NCI-H345 treated with DMSO at 0.1 percent for 48 hours (cell line): ENCODE data around the gene MCCD1.
"Not testable (repeated sequence)": the region's sequence is repeated elsewhere in the genome, so short reads cannot be mapped to it uniquely, and the experiment has no call there.

Experiments used
- DNase-seq: peaks from one replicate; lab custom pipeline; 2025; ENCODE audit not compliant: unreplicated experiment; lab: John Stamatoyannopoulos, UW

MCCD1 gene, protein sequence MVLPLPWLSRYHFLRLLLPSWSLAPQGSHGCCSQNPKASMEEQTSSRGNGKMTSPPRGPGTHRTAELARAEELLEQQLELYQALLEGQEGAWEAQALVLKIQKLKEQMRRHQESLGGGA

DNA sequence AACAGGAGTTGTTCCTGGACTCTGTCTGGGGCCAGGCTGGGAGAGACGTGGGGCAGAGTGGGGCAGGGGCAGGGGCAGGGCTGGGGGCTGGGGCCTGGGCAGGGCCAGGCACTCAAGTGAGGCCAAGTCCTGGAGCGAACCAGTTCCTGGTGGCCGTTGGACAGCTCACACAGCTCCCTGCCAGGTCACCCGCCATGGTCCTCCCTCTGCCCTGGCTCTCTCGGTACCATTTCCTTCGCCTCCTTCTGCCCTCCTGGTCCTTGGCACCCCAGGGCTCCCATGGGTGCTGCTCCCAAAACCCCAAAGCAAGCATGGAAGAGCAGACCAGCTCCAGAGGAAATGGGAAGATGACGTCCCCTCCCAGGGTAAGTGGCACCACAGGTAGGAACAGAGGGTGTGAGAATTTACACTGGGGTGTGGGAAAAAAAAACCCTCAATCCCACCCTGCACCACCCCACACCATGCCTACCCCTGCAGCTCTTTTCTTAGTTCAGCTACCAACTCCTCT is at the start of gene MCCD1:
Gene MCCD1 (plus strand): TSS at position 142 of the 508 bp plus-strand sequence. CDS start 53 bp downstream, at position 195.
- no peak for DNase-seq

DNA sequence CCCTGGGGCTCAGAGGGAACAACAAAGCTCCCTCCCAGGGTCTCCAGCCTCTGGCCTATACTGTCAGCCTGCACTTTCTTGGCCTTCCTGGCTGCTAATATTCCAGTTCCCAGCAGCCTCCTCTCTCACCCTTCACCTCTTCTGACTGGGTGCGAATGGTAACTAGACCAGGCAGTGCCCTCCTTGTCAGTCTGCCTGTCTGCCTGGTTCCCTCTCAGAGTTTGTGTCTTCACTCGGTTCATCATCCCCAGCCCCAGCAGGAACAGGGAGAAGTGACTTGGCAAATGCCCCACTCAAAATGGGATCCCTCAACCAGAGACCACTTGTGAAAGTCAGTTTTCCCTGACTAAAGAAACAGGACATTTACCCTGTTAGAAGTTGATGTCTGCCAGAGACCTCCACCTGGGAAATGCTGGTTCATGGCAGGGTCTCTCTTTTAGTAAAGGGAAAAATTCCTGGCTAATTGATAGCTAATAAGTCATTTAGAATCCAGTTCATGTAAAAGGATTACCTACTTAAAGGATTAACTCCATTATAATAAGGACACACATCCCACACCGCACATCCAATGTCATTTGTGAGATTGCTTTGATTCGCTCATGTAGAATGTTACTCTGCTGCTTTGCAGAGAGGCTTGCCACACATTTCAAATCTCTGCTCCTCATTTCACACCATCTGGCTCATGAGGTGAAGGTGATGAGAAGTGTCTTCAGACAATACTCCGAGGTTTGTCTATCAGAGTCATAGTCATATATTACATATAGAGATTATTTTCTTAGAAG is 49.4 kb upstream of the MCCD1 start:
- no peak for DNase-seq

DNA sequence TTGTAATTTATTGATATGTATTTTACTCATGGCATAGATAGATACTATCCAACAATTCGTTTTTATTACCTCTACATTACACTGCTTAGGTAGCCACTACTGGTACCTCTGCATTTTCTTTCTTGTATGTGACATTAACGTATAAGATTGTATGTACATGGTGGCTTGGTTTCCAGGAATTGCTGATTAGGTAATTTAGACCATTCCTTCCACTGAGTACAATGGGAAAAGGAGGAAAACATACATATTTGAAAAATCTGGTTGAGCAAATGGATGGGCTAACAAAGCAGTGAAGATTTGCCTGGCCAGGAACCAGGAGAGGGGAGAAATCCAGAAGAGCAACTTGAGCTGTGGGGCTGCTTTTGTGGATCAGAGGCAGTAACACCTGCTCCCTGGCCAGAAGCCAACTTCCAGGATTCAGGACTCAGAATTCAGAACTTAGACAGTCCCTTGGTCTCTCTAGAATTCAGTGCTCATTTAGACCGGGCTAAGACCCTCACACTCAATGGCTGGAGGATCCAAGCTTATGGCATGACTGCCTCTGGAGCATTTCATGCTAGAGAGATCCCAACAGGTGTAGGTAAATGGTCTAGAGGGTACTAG is 48.7 kb upstream of the MCCD1 start:
- DNase-seq = no peak

DNA sequence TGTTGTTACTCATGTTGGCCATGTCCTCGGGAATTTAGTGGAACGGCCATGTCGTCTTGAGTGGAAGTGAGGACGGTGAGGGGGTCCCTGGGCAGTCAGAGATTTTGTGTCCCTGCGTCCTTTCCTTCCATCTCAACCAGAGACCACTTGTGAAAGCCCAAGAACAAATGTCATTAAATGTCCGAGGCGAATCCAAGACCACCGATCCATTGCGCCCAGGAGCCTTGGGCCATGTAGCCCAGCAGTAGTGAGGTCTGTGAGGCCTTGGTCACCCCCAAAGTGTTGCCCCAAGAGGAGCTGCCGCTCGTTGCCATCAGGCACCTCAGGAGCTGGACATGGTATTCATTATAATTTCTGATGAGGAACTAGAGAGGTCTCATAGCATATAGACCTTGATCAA is 48.2 kb upstream of the MCCD1 start:
- no peak for DNase-seq

DNA sequence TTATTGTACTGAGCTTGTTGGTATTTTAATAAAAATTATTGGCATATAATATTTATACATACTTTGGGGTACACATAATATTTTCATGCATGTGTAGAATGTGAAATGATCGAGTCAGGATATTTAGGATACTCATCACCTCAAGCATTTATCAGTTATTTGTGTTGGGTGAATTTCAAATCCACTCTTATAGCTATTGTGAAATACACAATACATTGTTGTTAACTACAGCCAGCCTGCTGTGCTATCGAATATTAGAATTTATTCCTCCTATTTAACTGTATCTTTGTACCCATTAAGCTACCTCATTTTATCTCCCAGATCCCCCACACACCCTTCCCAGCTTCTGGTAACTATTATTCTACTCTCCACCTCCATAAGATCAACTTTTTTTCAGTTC is 45.4 kb upstream of the MCCD1 start:
- no peak for DNase-seq

DNA sequence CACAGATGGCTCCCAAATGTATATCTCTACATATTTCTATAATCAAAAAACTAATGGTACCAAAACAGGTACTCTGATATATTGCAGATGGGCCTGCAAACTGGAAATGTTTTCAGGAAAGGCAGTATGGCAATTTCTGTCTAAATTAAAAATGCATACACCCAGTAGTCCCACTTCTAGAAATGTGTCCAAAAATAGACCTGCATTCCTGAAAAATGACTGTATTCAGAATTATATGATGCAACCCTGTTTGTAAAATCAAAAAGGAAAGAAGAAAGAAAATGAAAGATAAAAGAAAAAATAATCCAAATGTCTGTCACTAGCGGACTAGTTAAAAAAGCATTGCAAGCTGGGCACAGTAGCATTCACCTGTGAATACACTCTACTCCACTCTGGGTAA is 43.7 kb upstream of the MCCD1 start:
- DNase-seq = no peak

DNA sequence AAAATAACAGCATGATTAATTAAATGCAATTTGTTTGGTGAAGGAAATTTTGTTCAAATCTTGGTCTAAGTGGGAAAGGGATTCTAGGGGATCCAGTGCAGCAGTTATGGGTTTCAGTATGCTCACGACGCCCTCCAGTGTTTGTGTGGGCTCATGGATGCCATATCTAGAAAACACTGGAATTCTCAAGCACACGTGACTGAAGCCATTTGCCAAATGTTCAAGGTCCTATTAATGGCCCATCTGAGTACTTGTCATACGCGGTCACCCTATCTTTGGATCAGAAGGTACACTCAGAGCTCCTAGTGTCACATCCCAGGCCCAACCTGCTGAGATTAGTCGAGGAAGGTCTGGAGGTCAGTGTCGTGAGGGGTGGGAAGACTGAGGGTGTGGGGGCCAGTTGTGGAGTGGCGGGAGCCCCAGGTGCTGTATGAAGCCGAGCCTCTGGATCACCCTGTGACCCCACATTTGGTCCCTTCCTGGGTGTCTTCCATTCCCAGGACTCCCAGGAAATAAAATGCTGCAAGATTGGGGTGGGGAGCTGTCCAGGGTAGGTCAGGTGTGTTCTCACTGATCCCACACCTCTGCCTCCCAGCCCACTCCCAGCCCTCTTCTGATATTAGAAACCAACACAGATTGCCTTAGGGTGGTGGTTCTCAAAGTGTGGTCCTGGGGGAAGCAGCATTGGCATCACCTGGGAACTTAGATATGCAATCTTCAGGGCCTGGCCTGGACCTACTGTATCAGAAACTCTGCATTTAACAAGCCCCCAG is 42.5 kb upstream of the MCCD1 start:
- not testable (repeated sequence) for DNase-seq

DNA sequence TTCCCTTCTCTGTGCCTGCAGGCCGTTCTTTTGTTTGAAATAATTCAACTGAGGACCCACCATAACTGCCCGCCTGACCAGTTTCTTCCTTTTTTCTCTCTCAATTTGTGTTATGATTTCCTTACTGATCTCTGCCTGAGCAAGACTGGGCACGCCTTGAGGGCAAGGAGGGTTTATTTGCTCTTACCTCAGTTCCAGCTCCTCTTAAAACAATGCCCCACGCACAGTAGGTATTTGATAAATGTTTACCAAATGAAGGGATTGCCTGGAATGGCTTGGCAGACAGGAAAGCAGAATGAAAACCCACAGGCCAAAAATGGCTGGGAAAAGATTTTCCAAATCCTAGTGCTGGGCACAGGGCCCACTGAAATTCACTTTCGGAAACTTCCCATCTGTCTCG is 41.1 kb upstream of the MCCD1 start:
- DNase-seq = not testable (repeated sequence)

DNA sequence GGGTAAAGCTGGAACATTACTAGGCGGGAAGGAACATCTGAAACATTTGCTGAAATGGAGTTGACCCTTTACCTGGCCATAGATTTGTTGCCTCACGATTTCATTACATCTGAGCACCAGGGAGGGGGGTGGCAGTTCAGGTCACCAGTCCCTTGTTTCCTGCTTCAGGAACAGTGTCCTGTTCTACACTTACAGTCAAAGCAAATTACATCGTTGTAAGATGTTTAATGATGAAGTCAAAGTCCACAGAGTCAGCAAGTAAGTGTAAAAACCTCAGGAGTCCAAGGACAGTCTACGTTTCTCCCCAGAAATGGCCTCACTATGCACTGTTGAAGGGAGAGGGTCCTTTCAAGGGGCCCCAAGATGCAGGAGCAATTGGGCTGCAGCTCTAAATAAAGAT is 39.7 kb upstream of the MCCD1 start:
- DNase-seq = no peak

DNA sequence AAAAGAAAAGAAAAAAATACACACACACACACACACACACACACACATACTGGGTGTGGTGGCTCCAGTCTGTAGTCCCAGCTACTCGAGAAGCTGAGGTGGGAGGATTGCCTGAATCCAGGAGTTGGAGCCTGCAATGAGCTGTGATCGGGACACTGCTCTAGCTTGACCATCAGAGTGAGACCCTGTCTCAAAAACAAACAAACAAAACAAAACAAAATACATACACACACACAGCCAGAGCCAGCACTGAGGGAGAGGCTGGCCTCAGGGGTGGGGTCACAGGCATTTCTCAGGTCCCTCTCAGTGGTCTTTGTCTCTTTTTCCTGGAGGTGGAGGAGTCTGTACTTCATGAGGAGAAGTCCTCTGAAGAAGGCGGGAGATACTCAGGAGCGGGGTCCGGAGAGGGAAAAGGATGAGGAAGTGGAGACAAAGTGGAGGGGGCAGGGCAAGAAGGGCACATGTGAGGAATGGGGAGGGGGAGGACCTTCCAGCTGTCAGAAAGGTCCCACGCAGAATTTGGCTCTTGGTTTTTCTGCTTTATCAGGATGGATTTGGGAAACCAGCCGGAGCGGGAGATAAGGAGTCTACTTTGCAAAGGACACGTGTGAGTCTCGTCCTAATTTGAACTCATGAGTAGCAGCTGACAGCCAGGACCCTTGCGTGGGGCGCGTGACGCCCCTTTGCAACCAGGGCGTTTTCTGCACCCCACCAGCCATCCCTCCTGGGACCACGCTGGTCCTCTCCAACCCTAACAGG is 38.5 kb upstream of the MCCD1 start:
- DNase-seq = no peak

DNA sequence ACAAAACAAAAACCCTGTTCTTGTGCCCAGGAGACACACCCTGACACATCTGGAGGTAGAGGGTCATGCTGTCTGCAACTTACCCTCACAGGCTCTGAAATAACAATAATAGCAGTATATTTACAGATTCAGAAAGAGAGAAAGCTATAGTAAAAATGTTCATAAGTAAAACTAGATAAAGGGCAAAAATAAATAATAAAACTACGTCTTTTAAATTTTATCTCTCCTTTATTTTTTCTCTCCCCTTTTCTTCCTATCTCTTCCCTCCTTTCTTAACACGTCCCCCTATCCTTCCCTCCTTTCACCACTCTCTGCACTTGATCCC is 35.2 kb upstream of the MCCD1 start:
- DNase-seq = not testable (repeated sequence)

DNA sequence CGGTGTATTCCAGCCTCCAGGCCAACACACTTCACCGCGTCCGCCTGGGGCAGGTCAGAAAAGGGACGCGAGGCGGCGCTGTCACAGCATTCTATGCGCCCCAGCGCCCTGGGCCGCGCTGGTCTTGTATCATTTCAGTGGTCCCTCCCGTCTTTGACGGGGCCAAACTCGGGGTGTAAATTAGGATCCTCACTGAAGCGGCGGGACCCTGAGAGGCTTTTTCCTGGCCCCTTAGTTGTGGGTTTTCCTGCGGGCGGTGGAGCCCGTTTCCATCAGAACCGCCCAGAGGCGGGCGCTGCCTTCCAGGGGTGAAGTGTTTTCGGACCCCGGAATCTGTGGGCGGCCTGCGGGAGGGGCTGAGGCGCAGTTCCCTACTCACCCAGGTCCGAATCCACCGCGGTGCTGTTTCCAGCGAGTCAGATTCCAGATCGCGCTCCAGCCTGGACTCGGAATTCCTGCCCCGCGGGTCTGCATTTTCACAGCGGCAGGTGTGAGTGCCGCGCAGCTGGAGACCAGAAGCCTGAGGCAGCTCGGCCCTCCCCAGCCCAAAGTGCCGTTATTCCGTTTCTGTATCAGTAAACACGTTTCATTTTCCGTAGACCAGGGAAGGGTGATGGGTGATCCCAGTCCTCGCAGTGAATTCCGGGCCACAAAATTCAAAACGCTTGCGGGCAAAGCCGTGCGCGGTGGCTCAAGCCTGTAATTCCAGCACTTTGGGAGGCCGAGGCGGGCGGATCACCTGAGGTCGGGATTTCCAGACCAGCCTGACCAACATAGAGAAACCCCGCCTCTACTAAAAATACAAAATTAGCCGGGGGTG is 34.7 kb upstream of the MCCD1 start:
- DNase-seq = no peak

DNA sequence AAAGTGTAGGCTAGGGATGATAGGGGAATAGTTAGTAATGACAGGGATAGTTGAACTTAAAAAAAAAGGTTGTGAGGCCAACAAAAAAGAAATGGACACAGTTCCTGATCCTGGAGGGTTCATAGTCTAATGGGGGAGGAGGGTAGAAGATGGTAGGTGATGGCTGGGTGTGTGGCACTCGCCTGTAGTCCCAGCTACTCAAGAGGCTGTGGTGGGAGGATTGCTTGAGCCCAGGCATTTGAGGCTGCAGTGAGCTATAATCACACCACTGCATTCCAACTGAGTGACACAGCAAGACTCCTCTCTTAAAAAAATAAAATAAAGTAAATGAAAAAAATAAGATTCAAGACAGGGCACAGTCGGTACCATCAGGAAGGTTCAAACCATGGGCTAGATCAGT is 33.2 kb upstream of the MCCD1 start:
- no peak for DNase-seq

DNA sequence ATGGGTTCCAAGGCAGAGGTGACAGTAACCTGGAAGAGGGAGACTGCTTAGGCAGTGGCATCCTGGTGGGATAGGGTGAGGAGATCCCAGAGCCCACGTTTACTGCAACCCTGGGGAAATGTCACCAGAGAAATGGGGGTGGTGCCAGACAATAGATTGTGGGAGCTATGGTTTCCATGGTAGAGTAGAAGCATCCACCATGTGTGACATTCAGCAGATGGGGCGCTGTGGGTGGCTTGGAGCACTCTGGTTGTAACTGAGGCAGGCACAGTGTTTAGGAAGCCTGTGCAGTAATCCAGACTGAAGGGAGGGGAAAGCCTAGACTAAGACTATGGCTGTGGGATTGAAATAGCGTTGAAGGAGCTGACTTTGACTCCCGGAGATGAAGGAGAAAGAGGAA is 31.9 kb upstream of the MCCD1 start:
- DNase-seq = not testable (repeated sequence)

DNA sequence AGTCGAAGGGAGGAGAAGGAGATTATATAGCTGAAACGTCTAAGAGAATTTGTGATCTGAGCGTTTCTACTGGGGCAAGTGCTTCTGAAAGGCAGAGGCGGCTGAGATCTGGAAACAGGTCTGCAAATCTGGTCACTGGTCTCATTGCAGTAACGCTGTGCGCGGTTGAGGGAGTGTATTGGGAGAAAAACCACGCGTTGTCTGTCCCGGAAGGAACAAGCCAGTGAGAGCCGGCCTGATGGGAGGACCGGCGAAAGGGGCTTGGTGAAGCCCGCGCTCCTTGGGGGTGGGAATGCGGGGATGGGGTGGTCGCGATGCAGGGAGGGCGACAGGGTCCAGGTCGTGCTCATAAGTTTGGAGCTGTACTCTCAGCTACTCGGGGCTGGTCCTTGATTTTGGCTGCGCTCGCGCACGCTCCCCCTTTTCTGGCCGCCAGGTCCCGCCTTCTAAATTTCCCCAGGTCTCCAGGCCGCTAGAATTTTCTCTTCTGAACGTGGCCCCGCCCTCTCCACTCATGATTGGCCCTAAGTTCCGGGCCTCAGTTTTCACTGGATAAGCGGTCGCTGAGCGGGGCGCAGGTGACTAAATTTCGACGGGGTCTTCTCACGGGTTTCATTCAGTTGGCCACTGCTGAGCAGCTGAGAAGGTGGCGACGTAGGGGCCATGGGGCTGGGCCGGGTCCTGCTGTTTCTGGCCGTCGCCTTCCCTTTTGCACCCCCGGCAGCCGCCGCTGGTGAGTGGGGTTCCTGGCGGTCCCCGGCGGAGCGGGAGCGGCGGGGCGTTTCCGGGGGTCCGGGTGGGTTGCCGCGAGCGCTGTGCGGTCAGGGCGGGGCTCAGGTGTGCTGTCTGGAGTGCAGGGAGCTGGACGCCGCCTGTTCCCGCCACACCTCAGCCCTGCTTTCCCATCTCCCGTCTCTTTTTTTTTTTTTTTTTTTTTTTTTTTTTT is 31.0 kb upstream of the MCCD1 start, which contains the start of gene MICB:
Gene MICB (plus strand): TSS at position 615 of the 946 bp plus-strand sequence. CDS start 49 bp downstream, at position 664.
- DNase-seq = no peak

DNA sequence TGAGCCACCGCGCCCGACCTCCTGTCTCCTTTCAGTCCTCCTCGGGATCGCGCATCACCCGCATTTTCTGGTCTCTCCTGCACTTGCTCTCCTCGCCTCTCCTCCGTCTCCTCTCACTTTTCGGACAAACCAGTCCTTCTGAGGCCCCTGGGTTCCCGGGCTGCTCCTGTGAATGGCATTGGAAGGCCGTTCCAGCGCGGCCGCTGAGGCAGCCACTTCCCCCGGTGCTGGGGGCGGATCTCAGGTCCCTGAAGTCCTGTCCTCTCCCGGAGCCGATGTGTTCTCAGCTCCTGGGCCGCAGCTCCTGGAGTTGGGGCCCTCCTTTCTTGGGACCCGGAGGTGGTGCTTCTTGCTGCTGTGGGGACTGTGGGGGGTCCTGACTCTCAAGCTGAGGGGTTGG is 30.0 kb upstream of the MCCD1 start:
- DNase-seq = no peak

DNA sequence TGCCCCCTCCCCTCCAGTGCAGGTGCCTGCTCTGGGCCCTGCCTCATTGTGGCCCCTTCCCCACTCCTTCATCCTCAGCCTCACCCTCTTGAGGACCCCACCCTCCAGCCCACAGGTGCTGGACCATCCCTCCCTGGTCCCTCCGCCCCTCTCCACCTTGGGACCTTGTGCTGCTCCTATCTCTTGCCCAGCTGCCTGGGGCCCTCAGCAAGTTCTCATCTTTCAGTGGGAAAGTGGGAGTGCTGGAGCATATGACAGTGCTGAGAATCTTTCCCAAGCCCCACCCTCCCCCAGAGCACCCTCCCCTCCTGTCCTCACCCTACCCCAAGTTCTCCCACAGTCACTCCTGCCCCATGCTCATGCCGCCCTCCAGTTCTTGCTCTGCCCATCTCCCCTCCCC is 29.1 kb upstream of the MCCD1 start:
- not testable (repeated sequence) for DNase-seq

DNA sequence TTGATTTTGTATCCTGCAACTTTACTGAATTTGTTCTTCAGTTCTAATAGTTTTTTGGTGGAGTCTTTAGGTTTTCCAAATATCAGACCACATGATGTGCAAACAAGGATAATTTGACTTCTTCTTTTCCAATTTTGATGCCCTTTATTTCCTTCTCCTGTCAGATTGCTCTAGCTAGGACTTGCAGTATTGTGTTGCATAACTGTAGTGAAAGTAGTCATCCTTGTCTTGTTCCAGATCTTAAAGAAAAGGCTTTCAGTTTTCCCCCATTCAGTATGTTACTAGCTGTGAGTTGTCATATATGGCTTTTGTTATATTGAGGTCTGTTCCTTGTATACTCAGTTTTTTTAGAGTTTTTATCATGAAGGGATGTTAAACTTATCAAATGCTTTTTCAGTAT is 26.2 kb upstream of the MCCD1 start:
- DNase-seq = no peak

DNA sequence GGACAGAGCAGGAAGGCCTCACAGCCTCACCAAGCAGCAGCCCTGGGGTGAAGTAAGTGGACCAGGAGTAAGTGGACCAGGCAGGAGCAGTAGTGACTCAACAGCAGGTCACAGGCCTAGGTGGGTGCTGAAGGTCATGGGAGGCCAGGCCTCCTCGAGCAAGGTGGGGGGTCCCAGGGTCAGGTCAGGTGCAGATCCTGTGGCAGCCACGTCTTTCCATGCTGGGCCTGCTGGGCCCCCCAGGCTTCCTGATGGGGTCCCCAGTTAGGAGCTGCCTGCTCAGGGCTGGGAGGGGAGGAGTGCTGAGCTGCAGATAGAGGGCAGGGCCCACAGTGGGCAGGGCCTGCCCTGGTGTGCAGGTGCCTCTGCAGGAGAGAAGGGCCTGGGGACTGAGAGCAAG is 19.7 kb upstream of the MCCD1 start:
- DNase-seq = not testable (repeated sequence)
